Embryonic facial prominence (tissue), 1 donor: ENCODE data around the gene FMO2.

Experiments
- DNase-seq: peaks from one replicate; pipeline ENCODE4 v3.0.0-alpha.2; 2016; ENCODE audit errors: extremely low spot score

The FMO2 gene

DNA sequence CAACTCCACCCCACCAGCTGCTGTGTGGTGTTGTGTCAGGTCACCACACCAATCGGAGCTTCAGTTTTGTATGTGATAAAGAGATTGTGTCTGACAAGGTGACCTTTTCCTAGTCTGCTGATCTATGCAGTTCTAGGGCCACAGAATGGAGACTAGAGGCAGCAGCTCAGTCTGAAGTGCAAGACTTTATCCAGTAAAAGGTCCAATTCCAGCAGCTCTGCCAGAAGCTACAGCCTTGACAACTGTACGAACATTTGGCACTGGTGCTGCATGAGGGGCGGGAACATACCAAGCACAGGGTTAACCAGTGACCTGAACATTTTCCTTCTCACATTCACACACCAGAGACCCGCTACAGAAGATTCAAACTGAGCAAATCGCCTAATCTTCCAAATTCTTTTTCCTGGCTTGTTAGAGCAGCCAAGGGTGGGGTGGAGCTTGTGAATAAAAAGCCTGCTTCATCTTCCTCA lies 72.5 kb downstream of the FMO2 start:
- no peak for DNase-seq

DNA sequence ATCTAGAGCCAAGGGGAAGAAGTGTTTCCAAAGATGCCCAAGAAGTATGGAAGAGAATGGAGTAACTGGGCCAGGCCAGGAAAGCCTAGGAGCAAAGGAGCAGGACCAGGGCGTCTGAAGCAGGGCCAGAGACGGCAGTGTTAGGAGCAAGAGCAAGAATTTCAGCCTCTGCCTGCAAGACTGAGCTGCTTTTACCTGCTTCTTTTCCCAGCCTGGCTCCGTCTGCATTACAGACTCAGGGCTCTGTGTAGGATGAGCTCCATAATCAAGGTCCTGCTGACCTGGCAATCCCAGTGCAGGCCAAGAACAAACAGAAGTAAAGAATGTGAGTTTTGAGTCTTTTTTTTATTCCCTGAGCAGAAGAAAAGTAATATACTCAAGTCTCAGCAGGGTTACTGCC lies 73.3 kb downstream of the FMO2 start:
- DNase-seq, result no peak

DNA sequence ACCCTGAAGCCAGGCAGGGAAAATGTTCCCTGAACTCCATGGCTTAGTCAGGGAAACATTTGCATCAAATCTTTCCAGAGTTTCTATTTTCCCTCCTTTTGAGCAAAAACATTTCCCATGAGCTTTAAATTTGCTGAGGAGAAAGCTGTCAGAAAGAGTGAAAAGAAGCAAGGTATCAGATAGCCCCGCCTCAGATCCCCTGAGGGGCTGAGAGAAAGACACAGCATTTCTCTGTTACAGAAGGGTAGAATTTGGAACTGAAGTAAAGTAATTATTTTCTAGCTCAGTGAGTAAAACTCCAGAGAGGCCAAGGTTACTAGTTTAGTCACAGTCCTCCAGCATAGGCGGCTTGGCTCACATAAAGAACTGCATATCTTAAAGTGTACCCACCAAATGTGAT lies 73.8 kb downstream of the FMO2 start:
- DNase-seq, result no peak
